K562 (cell line): ENCODE results near the gene FBXW9. TPM values are rescaled to one million over a fixed set of nuclear protein-coding genes. Genes with fewer than 3 reads are reported as not detected.

Source experiments
- ARID3B ChIP-seq: fragments of 250-450 bp; sonication (Bioruptor Pico); IDR thresholded peaks from 2 replicates; pipeline ENCODE4 v1.4.0; 2020; ENCODE audit warnings: borderline replicate concordance
- ATF1 ChIP-seq, 2 experiments: fragments of 450-650 bp in 1 of 2; IDR thresholded peaks; 2 replicates each; pipeline ENCODE4 v1.6.1; 2016; ENCODE audit warnings: missing compliant biosample characterization in 1 of 2, missing genetic modification characterization in 1 of 2
- DNMT1 ChIP-seq: fragments of 450-650 bp; IDR thresholded peaks from 2 replicates; pipeline ENCODE4 v1.6.1; 2016; ENCODE audit warnings: antibody characterized with exemption, mild to moderate bottlenecking
- HBP1 ChIP-seq: fragments of 450-650 bp; formaldehyde crosslinking; IDR thresholded peaks from 2 replicates; pipeline ENCODE4 v1.4.0; 2022; ENCODE audit warnings: missing genetic modification characterization
- ID3 ChIP-seq, 2 experiments: fragments of 250-450 bp in 1 of 2; fragments of 450-650 bp in 1 of 2; sonication (Bioruptor Pico) in 1 of 2; IDR thresholded peaks; 2 replicates each; pipeline versions ENCODE4 v1.6.1 to v1.8.0; 2016 to 2021; ENCODE audit warnings: mild to moderate bottlenecking in 2 of 2, moderate library complexity in 2 of 2, missing compliant biosample characterization in 1 of 2, missing genetic modification characterization in 1 of 2
- KDM2B ChIP-seq: fragments of 250-450 bp; sonication (Bioruptor Pico); IDR thresholded peaks from 2 replicates; pipeline ENCODE4 v1.8.0; 2021; ENCODE audit warnings: mild to moderate bottlenecking, moderate library complexity
- MTA1 ChIP-seq: fragments of 450-650 bp; IDR thresholded peaks from 2 replicates; pipeline ENCODE4 v1.6.1; 2017; ENCODE audit warnings: borderline replicate concordance
- NUFIP1 ChIP-seq: fragments of 450-650 bp; IDR thresholded peaks from 2 replicates; pipeline ENCODE4 v1.6.1; 2018; ENCODE audit not compliant: partially characterized antibody
- RFX1 ChIP-seq: fragments of 450-650 bp; IDR thresholded peaks from 2 replicates; pipeline ENCODE4 v1.6.1; 2016; ENCODE audit warnings: mild to moderate bottlenecking, moderate library complexity
- SFPQ ChIP-seq: fragments of 200-400 bp; formaldehyde crosslinking; IDR thresholded peaks from 2 replicates; pipeline ENCODE4 v1.6.1; 2017; ENCODE audit warnings: mild to moderate bottlenecking, low read depth, low read length, moderate library complexity
- SPI1 ChIP-seq: IDR thresholded peaks from 2 replicates; pipeline ENCODE4 v1.6.1; 2011; ENCODE audit warnings: low read depth, low read length, control low read depth, borderline replicate concordance
- THRB ChIP-seq: fragments of 450-650 bp; formaldehyde crosslinking; conservative IDR thresholded peaks from 2 replicates; pipeline ENCODE4 v1.4.0; 2022; ENCODE audit warnings: mild to moderate bottlenecking, missing genetic modification characterization
- ZBTB17 ChIP-seq: fragments of 450-650 bp; formaldehyde crosslinking; IDR thresholded peaks from 2 replicates; pipeline ENCODE4 v1.4.0; 2020; ENCODE audit warnings: mild to moderate bottlenecking
- ZBTB2 ChIP-seq: fragments of 450-650 bp; IDR thresholded peaks from 2 replicates; pipeline ENCODE4 v1.6.1; 2016; ENCODE audit warnings: antibody characterized with exemption
- ZEB2 ChIP-seq: fragments of 450-650 bp; IDR thresholded peaks from 2 replicates; pipeline ENCODE4 v1.6.1; 2016
- ZNF140 ChIP-seq: fragments of 250-450 bp; sonication (Bioruptor Pico); IDR thresholded peaks from 2 replicates; pipeline ENCODE4 v1.8.0; 2021; ENCODE audit warnings: moderate library complexity, mild to moderate bottlenecking, inconsistent platforms
- ZNF431 ChIP-seq: sonication (generic); formaldehyde crosslinking; IDR thresholded peaks from 2 replicates; pipeline ENCODE4 v1.8.0; 2022; ENCODE audit warnings: mild to moderate bottlenecking, missing genetic modification reagents
- ZNF583 ChIP-seq: fragments of 250-450 bp; sonication (Bioruptor Pico); IDR thresholded peaks from 2 replicates; pipeline ENCODE4 v1.4.0; 2020
- polyA plus RNA-seq, 8 experiments: library from polyadenylated mRNA; depleted of rRNA in 4 of 8; stranded (reverse) in 5 of 8; unstranded in 3 of 8; fragments of >200 nt; fragmentation: Nextera tagmentation in 2 of 8; fragmentation: Illumina TruSeq in 1 of 8; extraction: Ambion mirVana in 2 of 8; extraction: Trizol in 1 of 8; gene quantifications; 2 replicates each; pipeline versions ENCODE4 v1.2.1 to v1.2.3, GENCODE V29; 2011 to 2014; ENCODE audit warnings: inconsistent platforms in 1 of 8, missing spikeins in 1 of 8
- total RNA-seq, 7 experiments: library from RNA; depleted of rRNA in 6 of 7; stranded (reverse); fragments of >200 nt in 6 of 7; fragmentation: Illumina TruSeq in 2 of 7; extraction: Trizol in 2 of 7; gene quantifications; 2 replicates each; pipeline versions ENCODE4 v1.2.1 to v1.2.3, GENCODE V29; 2011 to 2021; ENCODE audit warnings: low replicate concordance in 1 of 7

The FBXW9 gene
- total and polyA plus RNA-seq, 9 of the 15 experiments (the other 6 are each of a cell fraction or from before 2014, with no cell fraction given) = 0.23 to 21.7 (median 6.2) TPM

- no peak for TF ChIP-seq ID3 (CRISPR knock-in tag; IDR thresholded peaks at IDR 0.05)
- peak; percentile 54; the same call in 1 of the 2 replicates for TF ChIP-seq ID3 (tag; IDR thresholded peaks at IDR 0.05)
- TF ChIP-seq ZBTB17 (CRISPR knock-in tag) = no peak
- TF ChIP-seq HBP1 (CRISPR knock-in tag) = no peak; the same call in 1 of the 2 replicates
- TF ChIP-seq ARID3B = no peak
- TF ChIP-seq ZNF583 = no peak
- no peak; the same call in 1 of the 2 replicates for TF ChIP-seq ZBTB2
- no peak for TF ChIP-seq NUFIP1
- no peak for TF ChIP-seq RFX1
- no peak for TF ChIP-seq ATF1 (CRISPR knock-in tag; IDR thresholded peaks at IDR 0.05)
- peak; percentile 95 for TF ChIP-seq ATF1 (tag; IDR thresholded peaks at IDR 0.05)
- 0 out of 2 replicates have a peak, but pooled peaks have one; percentile 22 for TF ChIP-seq MTA1
- TF ChIP-seq ZEB2 = peak; percentile 100
- TF ChIP-seq ZNF431 = no peak
- 0 out of 2 replicates have a peak, but pooled peaks have one; percentile 1 for TF ChIP-seq SPI1
- TF ChIP-seq ZNF140 (CRISPR knock-in tag) = no peak
- TF ChIP-seq DNMT1 = peak; percentile 66; the same call in 1 of the 2 replicates
- peak; percentile 13; the same call in 1 of the 2 replicates for TF ChIP-seq THRB (CRISPR knock-in tag)
- no peak for TF ChIP-seq SFPQ
- TF ChIP-seq KDM2B (CRISPR knock-in tag) = no peak
These were observed 26.9 kb downstream of the FBXW9 start (continued) for GRCh38 chr19:12669270-12670158.
